ENCODE results near the gene EEIG2.

Gene EEIG2

DNA sequence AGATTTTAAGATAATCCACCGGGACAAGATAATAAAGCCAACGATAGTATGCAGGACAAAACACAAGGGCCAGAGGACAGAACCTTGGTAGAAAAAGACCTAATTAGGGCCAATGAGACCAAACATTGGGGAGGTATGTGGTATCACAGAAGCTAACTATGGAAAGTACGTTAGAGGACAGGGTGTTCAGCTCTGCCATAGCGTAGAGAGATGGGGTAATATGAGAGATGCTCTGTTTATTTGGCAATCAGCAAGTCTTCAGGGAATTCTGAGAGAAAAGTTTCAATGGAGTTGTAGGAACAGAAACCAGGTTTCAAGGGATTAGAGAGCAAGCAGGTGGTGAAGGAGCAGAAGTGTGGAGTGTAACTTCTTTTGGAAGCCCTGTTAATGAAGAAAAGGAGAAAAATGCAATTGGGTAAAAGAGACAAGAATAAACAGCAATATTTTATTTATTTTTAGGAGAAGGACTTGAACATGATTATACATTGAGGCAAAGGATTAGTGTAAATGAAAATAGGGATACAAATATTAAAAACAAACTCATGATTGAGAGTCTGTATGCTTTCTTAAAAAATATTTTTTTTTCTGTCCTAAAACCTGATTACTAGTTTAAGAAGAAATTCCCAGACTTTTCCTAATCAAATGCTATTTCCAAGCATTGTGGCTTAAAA, 24.0 kb downstream of the EEIG2 start:
- no peak for DNase-seq (ENCODE audit: low read depth in 2 of 2)

GRCh38 chr1:108584428-108584856, 24.5 kb downstream of the EEIG2 start:
- DNase-seq (ENCODE audit: low read depth in 2 of 2): no peak

- no peak for DNase-seq (ENCODE audit: low read depth in 2 of 2)
Observed at GRCh38 chr1:108585313-108585712, 25.4 kb downstream of the EEIG2 start.

DNA sequence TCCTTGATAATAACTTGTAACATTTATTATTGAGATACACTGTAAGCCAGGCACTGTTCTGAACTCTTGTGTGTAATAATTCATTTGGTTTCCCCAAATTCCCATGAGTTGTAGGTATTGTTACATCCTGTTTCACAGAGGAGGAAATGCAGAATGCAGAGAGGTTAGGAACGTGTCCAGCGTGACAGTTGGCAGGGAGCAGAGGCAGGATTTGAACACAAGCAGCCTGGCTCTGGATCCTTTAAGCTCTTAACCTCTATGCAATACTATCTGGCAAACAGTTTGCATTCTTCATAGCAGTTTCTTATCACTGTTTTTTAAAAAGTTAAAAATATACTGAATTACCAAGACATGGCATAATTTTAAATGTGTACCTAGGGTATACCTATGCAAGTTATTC, 30.5 kb downstream of the EEIG2 start:
- DNase-seq (ENCODE audit: low read depth in 2 of 2): no peak

- no peak for DNase-seq (ENCODE audit: low read depth in 2 of 2)
Observed at GRCh38 chr1:108590957-108591356, 31.1 kb downstream of the EEIG2 start.

- DNase-seq (ENCODE audit: low read depth in 2 of 2): no peak
Observed at GRCh38 chr1:108591466-108591865, 31.6 kb downstream of the EEIG2 start.

- no peak for DNase-seq (ENCODE audit: low read depth in 2 of 2)
Observed at GRCh38 chr1:108592030-108592759, 32.3 kb downstream of the EEIG2 start.

DNA sequence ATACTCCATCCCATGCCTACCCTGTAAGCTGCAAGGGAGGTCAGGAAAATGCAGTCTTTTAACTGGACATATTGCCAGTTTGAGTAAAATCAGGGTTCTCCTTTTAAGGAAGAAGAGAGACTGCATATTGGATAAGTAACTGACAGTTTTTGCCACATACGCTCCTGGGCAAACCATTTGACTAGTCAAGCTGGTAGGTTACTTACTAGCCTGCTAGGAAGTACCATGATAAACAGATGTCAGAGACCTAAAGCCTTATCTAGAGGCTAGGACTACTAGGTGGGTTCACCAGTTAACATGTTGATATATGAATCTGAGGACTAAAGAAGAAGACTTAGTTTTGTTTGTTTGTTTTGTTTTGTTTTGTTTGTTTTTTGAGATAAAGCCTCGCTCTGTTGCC, 33.5 kb downstream of the EEIG2 start:
- DNase-seq (ENCODE audit: low read depth in 2 of 2): no peak

GRCh38 chr1:108595507-108595906, 35.6 kb downstream of the EEIG2 start:
- no peak for DNase-seq (ENCODE audit: low read depth in 2 of 2)

- no peak for DNase-seq (ENCODE audit: low read depth in 2 of 2)
Observed at GRCh38 chr1:108597041-108597440, 37.1 kb downstream of the EEIG2 start.

DNA sequence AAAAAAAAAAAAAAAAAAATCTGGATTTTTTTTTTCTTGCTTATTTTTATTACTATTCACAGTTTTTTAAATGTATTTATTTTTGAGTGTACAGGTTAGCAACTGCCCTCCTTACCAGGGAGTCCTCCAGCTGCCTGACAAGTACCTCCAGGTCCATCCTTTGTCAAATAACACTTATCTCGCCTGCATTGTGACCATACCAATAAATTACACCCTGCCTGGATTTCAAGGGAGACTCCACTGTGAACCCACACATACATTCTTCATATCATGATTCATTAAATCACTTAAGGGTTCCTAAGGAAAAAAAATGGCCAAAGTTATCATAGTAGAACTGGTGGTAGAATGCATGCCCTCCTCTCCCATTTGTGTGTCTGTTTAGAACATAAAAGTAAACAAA, 38.4 kb downstream of the EEIG2 start:
- DNase-seq (ENCODE audit: low read depth in 2 of 2): no peak

GRCh38 chr1:108600504-108600903, 40.6 kb downstream of the EEIG2 start:
- DNase-seq (ENCODE audit: low read depth in 2 of 2): no peak

GRCh38 chr1:108601708-108602410, 42.0 kb downstream of the EEIG2 start:
- no peak for DNase-seq (ENCODE audit: low read depth in 2 of 2)

- DNase-seq (ENCODE audit: low read depth in 2 of 2): no peak
Observed at GRCh38 chr1:108605633-108606032, 45.7 kb downstream of the EEIG2 start.

- no peak for DNase-seq (ENCODE audit: low read depth in 2 of 2)
Observed at GRCh38 chr1:108606478-108606877, 46.6 kb downstream of the EEIG2 start.

DNA sequence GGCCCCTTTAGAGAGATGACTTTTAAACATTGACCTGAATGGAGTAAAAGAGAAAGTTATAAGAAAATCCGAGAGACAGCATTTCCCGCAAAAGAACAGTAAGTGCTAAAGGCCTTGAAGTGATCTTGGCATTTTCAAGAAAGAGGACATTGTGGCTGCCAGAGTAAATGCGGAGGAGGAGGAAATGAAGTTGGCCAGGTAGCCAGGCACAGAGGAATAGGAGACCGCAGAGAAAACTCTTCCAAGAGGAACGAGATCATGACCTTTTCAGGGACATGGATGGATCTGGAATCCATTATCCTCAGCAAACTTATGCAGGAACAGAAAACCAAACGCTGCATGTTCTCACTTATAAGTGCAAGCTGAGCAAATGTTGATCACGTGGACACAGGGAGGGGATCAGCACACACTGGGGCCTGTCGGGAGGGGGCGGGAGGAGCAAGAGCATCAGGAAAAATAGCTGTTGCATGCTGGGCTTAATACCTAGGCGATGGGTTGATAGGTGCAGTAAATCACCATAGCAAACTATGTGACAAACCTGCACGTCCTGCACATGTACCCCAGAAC, 49.7 kb downstream of the EEIG2 start:
- no peak for DNase-seq (ENCODE audit: low read depth in 2 of 2)

All from stimulated activated CD4-positive, alpha-beta T cell treated with anti-CD3 and anti-CD28 coated beads, Interleukin-12 subunit alpha, Interleukin-12 subunit beta, amount 100 ng/mL, for 24 hours (primary cell).